ENCODE data around the gene LEKR1.
"Not testable (repeated sequence)": the region's sequence is repeated elsewhere in the genome, so short reads cannot be mapped to it uniquely, and the experiment has no call there.

Gene LEKR1

GRCh38 chr3:156826144-156826895, at the start of gene LEKR1:
LEKR1 (plus strand) TSS chr3:156826353; CDS start chr3:156829330, 2,977 bp downstream.
- DNase-seq, result peak; percentile 79 to 91

GRCh38 chr3:156776871-156777270, 49.3 kb upstream of the LEKR1 start:
- no peak for DNase-seq

- DNase-seq, result peak in 1 of 2 experiments; percentile 41
Observed at GRCh38 chr3:156781310-156782230, 44.6 kb upstream of the LEKR1 start.

DNA sequence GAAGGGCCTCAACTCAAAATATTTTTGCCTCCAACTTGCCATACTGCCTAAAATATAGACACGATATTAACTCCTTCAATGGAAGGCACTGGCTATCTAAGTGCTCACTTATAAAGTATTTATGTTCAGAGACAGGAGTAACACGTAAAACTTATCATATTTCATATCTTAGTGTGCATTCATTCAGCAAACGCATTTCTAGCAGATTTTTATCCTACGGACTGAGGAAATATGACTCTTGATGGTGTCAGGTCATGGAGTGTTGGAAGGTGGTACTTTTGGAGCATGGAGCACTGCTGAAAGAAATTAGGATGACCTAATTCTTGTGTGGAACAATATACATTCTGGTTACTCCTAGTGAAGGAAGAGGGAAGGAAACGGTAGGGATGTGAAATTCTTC, 43.8 kb upstream of the LEKR1 start:
- DNase-seq, result no peak

- DNase-seq, result no peak
Observed at GRCh38 chr3:156782921-156783320, 43.2 kb upstream of the LEKR1 start.

DNA sequence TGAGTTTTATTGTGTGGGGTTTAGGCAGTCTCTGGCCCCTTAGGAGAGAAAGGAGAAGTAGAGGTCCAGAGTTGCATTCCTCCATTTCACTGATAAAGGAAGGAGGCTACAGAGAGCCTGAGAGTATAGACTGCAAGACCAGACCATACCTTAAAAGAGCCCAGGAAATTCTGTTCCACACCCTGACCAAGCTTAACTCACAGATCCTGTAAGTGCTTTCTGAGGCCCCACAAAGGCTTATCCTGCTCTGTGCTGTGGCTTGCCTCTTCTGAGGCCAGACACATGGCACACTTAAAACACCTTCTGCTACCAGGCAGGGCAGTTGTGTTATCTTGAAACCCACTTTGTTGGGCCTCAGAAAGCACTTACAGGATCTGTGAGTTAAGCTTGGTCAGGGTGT, 39.2 kb upstream of the LEKR1 start:
- DNase-seq, result no peak

GRCh38 chr3:156787926-156788663, 38.1 kb upstream of the LEKR1 start:
- DNase-seq, result peak; percentile 51 to 93

- DNase-seq, result no peak
Observed at GRCh38 chr3:156788846-156789245, 37.3 kb upstream of the LEKR1 start.

DNA sequence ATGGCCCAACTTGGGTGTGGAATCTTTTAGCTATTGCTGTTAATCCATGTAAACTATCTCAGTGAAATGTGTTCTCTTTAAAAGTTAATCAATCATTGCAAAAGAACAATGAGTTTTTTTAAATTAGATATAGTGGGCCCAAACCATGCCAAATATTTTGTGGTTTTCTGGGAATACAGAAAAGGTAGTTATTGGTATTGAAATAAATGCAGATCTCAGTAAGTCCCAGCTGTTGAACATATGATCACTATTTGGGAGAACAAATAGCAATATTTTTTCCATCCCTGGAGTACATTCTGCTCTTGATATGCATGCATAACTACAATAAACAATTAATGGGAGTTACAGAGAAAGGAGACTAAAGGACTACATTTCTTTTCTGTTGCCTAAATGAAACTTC, 36.0 kb upstream of the LEKR1 start:
- no peak for DNase-seq

- no peak for DNase-seq
Observed at GRCh38 chr3:156792114-156792513, 34.0 kb upstream of the LEKR1 start.

DNA sequence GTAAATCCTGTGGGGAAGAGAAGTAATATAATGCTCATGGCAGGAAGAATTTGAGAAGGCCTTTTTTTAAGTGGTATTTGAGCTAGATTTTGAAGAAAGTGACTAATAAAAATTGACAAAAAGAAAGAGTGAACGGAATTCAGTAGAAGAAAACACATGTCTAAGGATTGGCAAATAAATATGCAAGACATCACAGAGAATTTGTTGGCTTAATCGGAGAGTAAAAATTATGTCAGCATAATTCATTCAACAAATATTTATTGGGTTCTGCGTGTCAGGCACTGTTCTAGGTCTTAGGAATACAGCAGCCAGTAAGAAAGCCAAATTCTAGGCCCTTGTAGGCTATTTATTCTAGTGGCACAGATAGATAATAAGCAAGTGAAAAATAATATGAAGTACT, 33.6 kb upstream of the LEKR1 start:
- DNase-seq, result no peak

DNA sequence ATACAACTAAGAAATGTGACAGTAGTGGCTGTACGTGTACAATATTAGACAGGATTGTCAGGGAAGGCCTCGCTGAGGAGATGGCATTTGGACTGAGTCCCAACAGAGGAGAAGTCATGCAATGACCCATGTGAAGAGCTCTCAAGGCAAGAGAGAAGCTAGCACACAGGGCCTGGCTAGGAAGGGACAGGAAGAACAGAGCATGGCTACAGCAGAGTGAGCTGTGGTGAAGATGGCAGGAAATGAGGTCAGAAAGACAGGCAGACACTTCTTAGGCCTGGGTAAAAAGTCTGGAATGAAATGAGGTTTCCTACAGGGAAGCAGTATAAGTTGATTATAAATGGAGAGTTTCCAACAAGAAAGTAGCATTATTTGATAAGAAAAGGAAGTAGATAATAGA, 33.2 kb upstream of the LEKR1 start:
- no peak for DNase-seq

DNA sequence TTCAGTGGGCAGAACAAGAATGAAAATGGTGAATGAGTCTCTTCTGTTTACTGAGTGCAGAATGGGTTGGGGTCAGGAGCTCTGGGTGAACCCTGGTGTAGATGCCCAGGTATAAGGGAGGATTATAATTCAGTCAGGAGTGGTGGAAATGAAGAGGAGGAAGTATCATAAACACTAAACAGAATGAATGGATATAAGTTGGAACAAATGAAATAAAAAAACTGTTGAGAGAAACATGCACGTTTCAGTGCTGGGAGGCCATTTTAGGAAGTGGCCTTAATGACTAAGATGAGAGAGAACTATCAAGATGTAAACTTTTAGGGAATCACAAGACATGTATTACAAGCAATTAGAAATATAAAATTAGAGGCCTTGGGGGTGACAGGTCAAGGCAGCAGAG, 32.8 kb upstream of the LEKR1 start:
- DNase-seq, result no peak

GRCh38 chr3:156793851-156794250, 32.3 kb upstream of the LEKR1 start:
- DNase-seq, result no peak

- DNase-seq, result peak in 1 of 2 experiments; percentile 47
Observed at GRCh38 chr3:156795890-156796481, 30.2 kb upstream of the LEKR1 start.

- DNase-seq, result no peak
Observed at GRCh38 chr3:156797368-156797767, 28.8 kb upstream of the LEKR1 start.

DNA sequence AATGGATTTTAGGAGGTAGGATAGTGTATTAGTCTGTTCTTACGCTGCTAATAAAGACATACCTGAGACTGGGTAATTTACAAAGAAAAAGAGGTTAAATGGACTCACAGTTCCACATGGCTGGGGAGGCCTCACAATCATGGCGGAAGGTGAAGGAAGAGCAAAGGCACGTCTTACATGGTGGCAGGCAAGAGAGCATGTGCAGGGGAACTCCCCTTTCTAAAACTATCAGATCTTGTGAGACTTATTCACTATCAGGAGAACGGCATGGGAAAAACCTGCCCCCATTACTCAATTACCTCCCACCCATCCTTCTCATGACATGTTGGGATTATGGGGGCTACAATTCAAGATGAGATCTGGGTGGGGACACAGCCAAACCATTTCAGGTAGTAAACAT, 25.9 kb upstream of the LEKR1 start:
- not testable (repeated sequence) for DNase-seq

DNA sequence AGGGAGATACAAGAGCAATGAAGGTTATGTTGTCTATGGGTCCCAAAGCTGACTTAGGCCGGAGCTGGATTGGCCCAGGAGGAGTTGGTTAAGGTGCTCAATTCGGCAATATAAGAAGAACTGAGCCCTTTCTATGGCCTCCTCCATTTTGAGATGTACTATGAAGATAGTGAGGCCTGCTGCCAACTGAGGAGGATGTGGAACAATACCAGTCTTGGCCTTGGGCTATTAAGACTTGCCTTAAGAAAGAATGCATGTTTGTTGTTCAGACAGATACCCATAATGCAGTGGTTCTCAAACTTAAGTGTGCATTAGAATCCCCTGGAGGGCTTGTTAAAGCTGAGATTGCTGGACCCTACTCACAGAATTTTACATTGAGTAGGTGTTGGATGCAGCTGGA, 24.4 kb upstream of the LEKR1 start:
- DNase-seq, result no peak

DNA sequence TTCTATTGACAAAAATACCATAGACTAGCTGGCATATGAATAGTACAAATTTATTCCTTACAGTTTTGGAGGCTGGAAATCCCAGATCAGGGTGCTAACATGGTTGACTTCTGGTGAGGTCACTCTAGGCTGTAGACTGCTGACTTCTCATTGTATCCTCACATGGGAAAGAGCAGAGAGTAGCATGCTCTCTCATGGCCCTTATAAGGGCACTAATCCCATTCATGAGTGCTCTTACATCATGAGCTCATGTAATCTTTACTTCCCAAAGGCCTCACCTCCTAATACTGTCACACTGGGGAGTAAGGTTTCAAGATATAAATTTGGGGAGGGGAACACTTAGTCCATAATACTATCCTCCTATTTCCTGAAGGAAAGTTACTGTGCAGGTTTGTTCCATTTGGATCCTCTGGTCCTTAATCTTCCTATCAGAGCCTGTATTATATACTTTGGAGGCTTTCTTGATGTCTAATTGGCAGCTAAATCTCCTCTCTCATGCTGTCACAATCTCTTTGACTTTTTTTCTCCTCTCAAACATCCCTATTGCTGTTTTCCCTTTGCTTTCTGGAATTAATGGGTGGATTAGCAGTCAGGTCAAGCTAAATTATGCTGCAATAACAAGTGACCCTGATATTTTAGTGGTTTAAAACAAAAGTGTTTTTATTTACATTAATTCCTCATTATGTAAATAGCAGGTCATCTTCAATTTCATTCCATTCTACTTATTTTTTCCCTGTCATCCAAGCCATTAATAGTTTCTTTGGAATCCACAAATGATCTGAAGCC, 23.1 kb upstream of the LEKR1 start:
- no peak for DNase-seq

GRCh38 chr3:156803952-156804741, 22.0 kb upstream of the LEKR1 start:
- DNase-seq, result no peak

DNA sequence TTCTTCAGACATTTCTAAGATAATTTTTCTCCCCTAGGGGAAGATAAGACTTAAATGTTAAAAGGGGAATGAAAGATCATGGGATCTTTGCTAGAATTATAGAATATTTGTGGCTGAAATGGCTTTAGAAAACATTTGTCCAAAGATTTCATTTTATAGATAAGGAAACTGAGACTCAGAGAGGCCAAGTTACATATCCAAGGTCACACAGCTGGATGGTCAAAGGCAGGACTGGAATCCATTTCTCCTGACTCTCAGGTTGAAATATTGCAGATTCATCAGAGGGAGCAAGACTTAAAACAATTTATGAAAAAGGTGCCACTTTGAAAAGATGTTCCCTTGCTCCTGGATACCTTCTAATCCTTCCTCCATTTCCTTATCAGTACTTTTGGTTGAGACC, 19.5 kb upstream of the LEKR1 start:
- no peak for DNase-seq

Measured in SW 1271 (cell line).